ENCODE measurements around the gene PRKAG3. TPM values are rescaled to one million over a fixed set of nuclear protein-coding genes. Genes with fewer than 3 reads are reported as not detected.

PRKAG3 gene
- total RNA-seq, 1 experiment from 2014 or later = not detected

- Histone ChIP-seq H3K4me1 (peaks cover 46% of the 10 kb centered on the region), H3K9me3 (no peaks in the 10 kb centered on the region), H3K36me3 (ENCODE audit: control insufficient read depth, insufficient read depth, low read length) (no peaks in the 10 kb centered on the region), H3K27me3 (replicated peaks; ENCODE audit: control insufficient read depth, insufficient read depth, low read length) (peaks cover 6% of the 10 kb centered on the region), H3K4me3 (ENCODE audit: low read depth, low read length) (peak overlapping the region; percentile 43)
- no peak for DNase-seq
- H3K4me3 Mint-ChIP-seq (ENCODE audit: unreplicated experiment) = peak overlapping the region; percentile 76
- BruUV-seq (replicated peaks) = TSS peak; percentile 60
- peaks cover 8% of the 10 kb centered on the region for H3K27me3 Mint-ChIP-seq (ENCODE audit: insufficient read depth, unreplicated experiment)
- CTCF ChIA-PET = interaction anchor here (0.6 to 1.6 kb wide), 17 partner anchors 8 to 309 kb away, joined by 3 to 26 read pairs (median 5); partner anchors contain the start of genes SLC23A3 and TTLL4
- TF ChIP-seq CTCF (IDR thresholded peaks at IDR 0.05; ENCODE audit: insufficient read depth in 1 of 2, low read depth in 1 of 2, low read length in 1 of 2, severe bottlenecking in 1 of 2, unreplicated experiment in 1 of 2) = no peak
- H3K9me3 Mint-ChIP-seq (ENCODE audit: unreplicated experiment) = no peaks in the 10 kb centered on the region
- peak overlapping the region; percentile 40 for H3K27ac Mint-ChIP-seq (ENCODE audit: unreplicated experiment)
- H3K36me3 Mint-ChIP-seq (ENCODE audit: insufficient read depth, unreplicated experiment) = peaks cover 30% of the 10 kb centered on the region
- intact Hi-C loops (cut with micrococcal nuclease; ENCODE audit: unreplicated experiment) = loop anchor here (2.0 to 5.0 kb wide), 2 partner anchors 17 to 97 kb away; partner anchors contain the start of gene CDK5R2
- POLR2A ChIA-PET = interaction anchor here (0.5 to 1.0 kb wide), 6 partner anchors 32 to 201 kb away, joined by 3 to 12 read pairs (median 4); partner anchors contain the start of genes BCS1L, RNF25, STK36 and ZNF142
- peaks cover 37% of the 10 kb centered on the region for H3K4me1 Mint-ChIP-seq (ENCODE audit: low read depth, unreplicated experiment)
These were observed 28.6 kb upstream of the PRKAG3 start for GRCh38 chr2:218859988-218860831.

GRCh38 chr2:218859556-218859987, 28.0 kb upstream of the PRKAG3 start, which contains the start of gene WNT6:
Gene WNT6, plus strand, starts transcription at chr2:218859805. Its CDS starts 233 bp downstream, at chr2:218860038.
- peaks cover 43% of the 10 kb centered on the region for H3K4me1 ChIP-seq
- peak within 1 kb of the TSS; percentile 40 for H3K27ac Mint-ChIP-seq (ENCODE audit: unreplicated experiment)
- peaks cover 25% of the 10 kb centered on the region for H3K36me3 Mint-ChIP-seq (ENCODE audit: insufficient read depth, unreplicated experiment)
- H3K27me3 Mint-ChIP-seq (ENCODE audit: insufficient read depth, unreplicated experiment) = peaks cover 8% of the 10 kb centered on the region
- peak within 1 kb of the TSS; percentile 43 for H3K4me3 ChIP-seq (ENCODE audit: low read depth, low read length)
- H3K9me3 ChIP-seq = no peaks in the 10 kb centered on the region
- H3K4me3 Mint-ChIP-seq (ENCODE audit: unreplicated experiment) = peak within 1 kb of the TSS; percentile 76
- ChIA-PET CTCF (interaction anchor here (1.2 to 1.5 kb wide), 2 partner anchors 28 to 38 kb away, joined by 3 to 10 read pairs; no protein-coding TSS in a partner anchor), POLR2A (interaction anchor here (0.5 kb wide), 1 partner anchor 200 kb away, joined by 8 read pairs; no protein-coding TSS in a partner anchor)
- intact Hi-C loops (cut with micrococcal nuclease; ENCODE audit: unreplicated experiment) = no loop called here
- DNase-seq = peak; percentile 62 to 63
- H3K36me3 ChIP-seq (ENCODE audit: control insufficient read depth, insufficient read depth, low read length) = no peaks in the 10 kb centered on the region
- BruUV-seq (replicated peaks) = no TSS peak
- peaks cover 40% of the 10 kb centered on the region for H3K4me1 Mint-ChIP-seq (ENCODE audit: low read depth, unreplicated experiment)
- no peak for TF ChIP-seq CTCF (IDR thresholded peaks at IDR 0.05; ENCODE audit: insufficient read depth in 1 of 2, low read depth in 1 of 2, low read length in 1 of 2, severe bottlenecking in 1 of 2, unreplicated experiment in 1 of 2)
- peaks cover 6% of the 10 kb centered on the region for H3K27me3 ChIP-seq (replicated peaks; ENCODE audit: control insufficient read depth, insufficient read depth, low read length)
- H3K9me3 Mint-ChIP-seq (ENCODE audit: unreplicated experiment) = no peaks in the 10 kb centered on the region
